H1 (cell line): Measurements from ENCODE around the gene MRM2. TPM values are rescaled to one million over a fixed set of nuclear protein-coding genes. Genes with fewer than 3 reads are reported as not detected.

Source experiments
- CTCF ChIA-PET: fragments of 300-600 bp; sonication (Branson Sonifier 250); formaldehyde crosslinking; loops from one replicate; lab custom pipeline; 2021; ENCODE audit not compliant: partially characterized antibody; lab: Charles Lee
- POLR2A ChIA-PET: fragments of 300-600 bp; sonication (Branson Sonifier 250); formaldehyde crosslinking; loops from one replicate; lab custom pipeline; 2021; ENCODE audit warnings: inconsistent platforms; ENCODE audit not compliant: partially characterized antibody; lab: Charles Lee
- DNase-seq, 2 experiments: peaks; one replicate each; pipeline versions ENCODE4 v3.0.0 to v3.0.0-alpha.2; 2010 to 2022; ENCODE audit warnings: low spot score in 2 of 2, low read depth in 1 of 2, mixed read lengths in 1 of 2
- FAIRE-seq: peaks from 2 replicates; lab custom pipeline; 2011; peaks lifted over from hg19 to GRCh38; lab: Jason Lieb, UNC
- H2AFZ ChIP-seq: 2 replicates; pipeline ENCODE4 v1.8.1; 2012; ENCODE audit warnings: low read length, inconsistent platforms
- H2AK5ac ChIP-seq: 2 replicates; pipeline ENCODE4 v1.6.1; 2013; ENCODE audit warnings: low read depth, low read length
- H2BK120ac ChIP-seq: replicated peaks from 2 replicates; pipeline ENCODE3; 2013; ENCODE audit warnings: low read depth, low read length, inconsistent platforms
- H2BK12ac ChIP-seq: 2 replicates; pipeline ENCODE4 v1.6.1; 2013; ENCODE audit warnings: low read depth, low read length
- H2BK15ac ChIP-seq: 2 replicates; pipeline ENCODE4 v1.6.1; 2013; ENCODE audit warnings: low read length
- H2BK20ac ChIP-seq: 2 replicates; pipeline ENCODE4 v1.6.1; 2013; ENCODE audit warnings: low read length
- H2BK5ac ChIP-seq: 2 replicates; pipeline ENCODE4 v1.6.1; 2013; ENCODE audit warnings: low read depth, low read length
- H3K14ac ChIP-seq: 2 replicates; pipeline ENCODE4 v1.6.1; 2013; ENCODE audit warnings: inconsistent platforms; ENCODE audit not compliant: insufficient read length
- H3K18ac ChIP-seq: 2 replicates; pipeline ENCODE4 v1.6.1; 2013; ENCODE audit warnings: low read length; ENCODE audit errors: extremely low read depth
- H3K23ac ChIP-seq: 2 replicates; pipeline ENCODE4 v1.6.1; 2013; ENCODE audit warnings: inconsistent platforms; ENCODE audit not compliant: insufficient read length
- H3K23me2 ChIP-seq: 2 replicates; pipeline ENCODE4 v1.6.1; 2013; ENCODE audit warnings: low read depth, low read length
- H3K27ac ChIP-seq: 2 replicates; pipeline ENCODE4 v1.6.1; 2011; ENCODE audit warnings: low read depth, low read length, inconsistent platforms
- H3K27me3 ChIP-seq, 4 experiments: replicated peaks in 1 of 4; 1 replicate in 1 of 4; 2 replicates in 3 of 4; pipeline versions ENCODE4 v1.6.1 to v1.8.1; 2011 to 2013; ENCODE audit warnings: low read length in 3 of 4, mild to moderate bottlenecking in 3 of 4, inconsistent platforms in 2 of 4, mixed read lengths in 2 of 4, moderate library complexity in 1 of 4; ENCODE audit not compliant: control insufficient read depth in 3 of 4, insufficient read depth in 3 of 4; ENCODE audit errors: extremely low read depth in 1 of 4
- H3K36me3 ChIP-seq, 4 experiments: 2 replicates each; pipeline versions ENCODE4 v1.6.1 to v1.8.1; 2011 to 2013; ENCODE audit warnings: mild to moderate bottlenecking in 4 of 4, low read length in 3 of 4, moderate library complexity in 2 of 4, control low read depth in 1 of 4, inconsistent platforms in 1 of 4; ENCODE audit not compliant: insufficient read depth in 4 of 4, control insufficient read depth in 2 of 4
- H3K4ac ChIP-seq: replicated peaks from 2 replicates; pipeline ENCODE3; 2013; ENCODE audit warnings: low read length, low read depth, mixed read lengths, inconsistent platforms; ENCODE audit not compliant: insufficient read length
- H3K4me1 ChIP-seq, 4 experiments: replicated peaks in 1 of 4; 1 replicate in 1 of 4; 2 replicates in 3 of 4; pipeline versions ENCODE4 v1.6.1 to v1.8.1; 2011 to 2013; ENCODE audit warnings: low read length in 3 of 4, inconsistent platforms in 2 of 4, mixed read lengths in 1 of 4; ENCODE audit not compliant: insufficient read depth in 4 of 4, control insufficient read depth in 3 of 4
- H3K4me2 ChIP-seq, 2 experiments: 2 replicates each; pipeline versions ENCODE4 v1.6.1 to v1.8.1; 2011 to 2013; ENCODE audit warnings: low read depth in 2 of 2, low read length in 2 of 2, control low read depth in 1 of 2, inconsistent platforms in 1 of 2, mild to moderate bottlenecking in 1 of 2; ENCODE audit not compliant: insufficient read depth in 1 of 2
- H3K4me3 ChIP-seq, 4 experiments: fragments of 200-600, 300-600 bp in 1 of 4; sonication (generic), shearing (Covaris generic), sonication (Bioruptor Twin) in 1 of 4; 2 replicates each; pipeline versions ENCODE4 v1.5.1 to v1.8.1; 2011 to 2016; ENCODE audit warnings: low read length in 4 of 4, low read depth in 3 of 4, control low read depth in 2 of 4, inconsistent platforms in 2 of 4, mild to moderate bottlenecking in 2 of 4, mixed read lengths in 1 of 4, moderate library complexity in 1 of 4; ENCODE audit not compliant: insufficient read depth in 2 of 4; ENCODE audit errors: extremely low read depth in 1 of 4
- H3K56ac ChIP-seq: replicated peaks from 2 replicates; pipeline ENCODE3; 2013; ENCODE audit warnings: low read depth, mild to moderate bottlenecking, mixed read lengths, low read length, inconsistent platforms; ENCODE audit not compliant: insufficient read length
- H3K79me1 ChIP-seq: 2 replicates; pipeline ENCODE4 v1.6.1; 2013; ENCODE audit warnings: low read depth, low read length, control low read depth
- H3K79me2 ChIP-seq, 2 experiments: 2 replicates each; pipeline versions ENCODE4 v1.6.1 to v1.8.1; 2012 to 2013; ENCODE audit warnings: low read length in 2 of 2, mild to moderate bottlenecking in 2 of 2, inconsistent platforms in 1 of 2; ENCODE audit not compliant: insufficient read depth in 2 of 2, control insufficient read depth in 1 of 2
- H3K9ac ChIP-seq, 4 experiments: replicated peaks in 1 of 4; 1 replicate in 1 of 4; 2 replicates in 3 of 4; pipeline versions ENCODE4 v1.6.1 to v1.8.1; 2011 to 2013; ENCODE audit warnings: low read depth in 3 of 4, low read length in 3 of 4, control low read depth in 2 of 4, mild to moderate bottlenecking in 2 of 4, moderate library complexity in 2 of 4, inconsistent platforms in 1 of 4; ENCODE audit errors: extremely low read depth in 1 of 4
- H3K9me3 ChIP-seq, 2 experiments: 2 replicates each; pipeline versions ENCODE4 v1.6.1 to v1.8.1; 2012 to 2013; ENCODE audit warnings: mild to moderate bottlenecking in 2 of 2, moderate library complexity in 2 of 2, control low read depth in 1 of 2, inconsistent platforms in 1 of 2, low read depth in 1 of 2, low read length in 1 of 2, mixed read lengths in 1 of 2; ENCODE audit not compliant: insufficient read depth in 2 of 2
- H4K20me1 ChIP-seq, 2 experiments: replicated peaks in 1 of 2; 2 replicates each; pipeline versions ENCODE3 to v1.8.1; 2011 to 2013; ENCODE audit warnings: inconsistent platforms in 2 of 2, low read length in 2 of 2, mild to moderate bottlenecking in 1 of 2; ENCODE audit not compliant: insufficient read depth in 2 of 2, control insufficient read depth in 1 of 2
- H4K5ac ChIP-seq: 2 replicates; pipeline ENCODE4 v1.6.1; 2013; ENCODE audit warnings: low read length, low read depth, mixed read lengths, inconsistent platforms; ENCODE audit not compliant: insufficient read length
- H4K8ac ChIP-seq: 2 replicates; pipeline ENCODE4 v1.8.0; 2013; ENCODE audit warnings: mild to moderate bottlenecking, moderate library complexity, low read length, inconsistent platforms; ENCODE audit not compliant: insufficient read depth; ENCODE audit errors: extremely low read depth
- H4K91ac ChIP-seq: replicated peaks from 2 replicates; pipeline ENCODE3; 2013; ENCODE audit warnings: low read length, mixed read lengths, inconsistent platforms; ENCODE audit not compliant: insufficient read length
- BCL11A ChIP-seq, 2 experiments: IDR thresholded peaks; one replicate each; pipeline ENCODE4 v1.6.1; 2011; ENCODE audit warnings: low read depth in 2 of 2, low read length in 2 of 2, mild to moderate bottlenecking in 2 of 2
- CBX5 ChIP-seq: fragments of 300-800, 300-1000 bp; sonication (generic); IDR thresholded peaks from 2 replicates; pipeline ENCODE4 v1.7.1; 2016; ENCODE audit warnings: antibody characterized with exemption, low read length, low read depth
- NANOG ChIP-seq: IDR thresholded peaks from 2 replicates; pipeline ENCODE4 v1.6.1; 2011; ENCODE audit warnings: low read length, low read depth, mild to moderate bottlenecking, inconsistent platforms; ENCODE audit not compliant: insufficient read depth, poor library complexity, severe bottlenecking
- RAD21 ChIP-seq, 2 experiments: IDR thresholded peaks in 1 of 2; conservative IDR thresholded peaks in 1 of 2; 2 replicates each; pipeline ENCODE4 v1.6.1; 2011; ENCODE audit warnings: low read depth in 2 of 2, low read length in 2 of 2, improper control_type of control experiment in 1 of 2, inconsistent platforms in 1 of 2, mild to moderate bottlenecking in 1 of 2, moderate library complexity in 1 of 2
- RNF2 ChIP-seq: fragments of 200-900, 300-1000 bp; sonication (generic); IDR thresholded peaks from 2 replicates; pipeline ENCODE4 v1.7.1; 2016; ENCODE audit warnings: borderline replicate concordance, low read depth, mild to moderate bottlenecking, antibody characterized with exemption, low read length; ENCODE audit not compliant: poor library complexity, severe bottlenecking; ENCODE audit errors: missing control alignments
- RXRA ChIP-seq: IDR thresholded peaks from 2 replicates; pipeline ENCODE4 v1.6.1; 2011; ENCODE audit warnings: low read depth, mild to moderate bottlenecking, low read length, moderate library complexity; ENCODE audit not compliant: insufficient read depth
- SRF ChIP-seq: IDR thresholded peaks from 2 replicates; pipeline ENCODE4 v1.6.1; 2011; ENCODE audit warnings: mild to moderate bottlenecking, low read depth, low read length, moderate library complexity
- WGBS, 2 experiments: shearing (Covaris generic) in 1 of 2; methylation state at CpG; one replicate each; pipeline versions ENCODE4 v1.1.6 to v1.1.7; 2013 to 2015; ENCODE audit warnings: low lambda C conversion rate in 2 of 2, mixed read lengths in 2 of 2, inconsistent platforms in 1 of 2, low coverage in 1 of 2, missing lambda C conversion rate in 1 of 2; ENCODE audit not compliant: insufficient replicate concordance in 2 of 2, insufficient coverage in 1 of 2, insufficient read length in 1 of 2; ENCODE audit errors: extremely low coverage in 1 of 2, missing lambda C conversion rate in 1 of 2; 5-methylcytosine and 5-hydroxymethylcytosine counted together
- polyA plus RNA-seq, 7 experiments: library from polyadenylated mRNA; depleted of rRNA in 3 of 7; stranded (reverse) in 5 of 7; unstranded in 2 of 7; fragments of >200 nt in 5 of 7; fragments of 200-250 nt in 2 of 7; gene quantifications; 1 replicate in 5 of 7; 2 replicates in 1 of 7; 4 replicates in 1 of 7; pipeline versions ENCODE4 v1.2.1 to v1.2.3, GENCODE V29; 2011 to 2013; ENCODE audit warnings: missing spikeins in 2 of 7, mixed read lengths in 2 of 7
- total RNA-seq: library from RNA; stranded (reverse); fragmentation: NEBNext Ultra II Directional; extraction: Animal tissue kit (Norgen Biotek cat#: 25700); gene quantifications from 2 replicates; pipeline ENCODE4 v1.2.1, GENCODE V29; 2021

Gene MRM2
- total and polyA plus RNA-seq, 2 of the 8 experiments (the other 6 are each of a cell fraction or from before 2014, with no cell fraction given), result 17.2 to 38.6 TPM

DNA sequence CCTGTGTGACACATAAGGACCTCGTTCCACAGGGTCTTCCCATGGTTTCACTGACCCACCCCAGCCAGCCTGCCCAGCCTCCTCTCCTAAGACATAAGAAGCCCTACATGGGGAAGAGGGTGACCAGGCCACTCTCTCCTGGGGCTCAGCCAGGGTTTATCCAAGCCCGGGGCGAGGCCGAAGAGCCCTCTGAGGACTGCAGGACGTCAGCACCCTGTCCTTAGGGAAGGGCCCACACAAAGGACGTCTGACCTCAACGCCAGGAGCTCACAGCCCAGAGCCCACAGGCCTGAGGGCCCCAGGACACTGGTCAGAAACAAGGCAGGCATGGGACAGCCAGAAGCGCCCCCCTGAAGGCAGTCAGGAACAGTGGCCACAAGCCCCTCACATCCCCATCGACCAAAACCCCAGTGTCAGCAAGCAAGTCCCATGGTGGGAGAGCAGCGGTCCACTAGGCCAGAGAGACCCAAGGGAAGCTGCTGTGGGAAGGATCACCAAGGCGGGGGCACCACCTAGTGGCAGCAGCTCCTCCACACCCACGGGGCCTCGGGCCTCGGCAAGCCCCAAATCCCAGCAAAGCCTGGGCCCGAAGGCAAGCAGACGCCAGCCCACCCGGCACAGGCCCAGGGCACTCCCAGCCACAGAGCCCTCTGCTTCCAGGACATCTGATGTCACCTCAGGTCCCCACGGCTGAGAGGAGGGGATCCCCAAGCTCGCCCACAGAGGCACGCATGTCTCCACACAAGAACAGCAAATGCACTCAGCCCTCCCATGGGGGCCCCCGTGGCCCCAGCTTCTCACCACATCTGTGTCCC lies 32.7 kb downstream of the MRM2 start:
- no peak overlapping the region for H2BK12ac ChIP-seq
- H3K56ac ChIP-seq, result no peak overlapping the region
- H3K79me1 ChIP-seq, result no peaks in the 10 kb centered on the region
- H2BK120ac ChIP-seq, result no peak overlapping the region
- peaks cover 0 to 3% of the 10 kb centered on the region in 2 experiments; a peak in 1 of 4 replicates for H3K79me2 ChIP-seq
- no peaks in the 10 kb centered on the region for H3K9me3 ChIP-seq
- POLR2A ChIA-PET, result interaction anchor here (0.6 to 1.0 kb wide), 2 partner anchors 24 to 110 kb away, joined by 3 to 4 read pairs; partner anchors contain the start of gene MAD1L1
- 76% methylated on average over 18 of the region's 21 CpGs; no CpG with 5 or more reads in 1 of the 2 experiments for WGBS, 2 experiments
- H3K23ac ChIP-seq, result no peak overlapping the region
- H3K4me2 ChIP-seq, result no peak overlapping the region
- no peak overlapping the region for H2BK15ac ChIP-seq
- H3K14ac ChIP-seq, result no peak overlapping the region
- H3K4ac ChIP-seq, result no peak overlapping the region
- H4K8ac ChIP-seq, result no peak overlapping the region; the same call in 1 of the 2 replicates
- no peak overlapping the region for H4K91ac ChIP-seq
- H4K20me1 ChIP-seq, result peaks cover 3 to 24% of the 10 kb centered on the region in 2 experiments
- no peak overlapping the region for H3K4me3 ChIP-seq
- H4K5ac ChIP-seq, result no peak overlapping the region
- H3K23me2 ChIP-seq, result no peaks in the 10 kb centered on the region
- no peak for FAIRE-seq
- CTCF ChIA-PET, result interaction anchor here (0.7 to 1.8 kb wide), 29 partner anchors 12 to 789 kb away, joined by 3 to 9 read pairs (median 3); partner anchors contain the start of genes MRM2 and NUDT1
- no peak overlapping the region for H3K18ac ChIP-seq
- H3K27ac ChIP-seq, result no peak overlapping the region
- H2BK20ac ChIP-seq, result no peak overlapping the region
- H2BK5ac ChIP-seq, result peak overlapping the region; percentile 61
- H3K36me3 ChIP-seq, result peaks cover 8 to 41% (median 26%) of the 10 kb centered on the region in 4 experiments; a peak in 6 of 8 replicates
- no peak overlapping the region for H2AFZ ChIP-seq
- peak; percentile 39 to 86 for DNase-seq
- H3K9ac ChIP-seq, result no peak overlapping the region
- no peaks in the 10 kb centered on the region for H3K27me3 ChIP-seq
- no peak overlapping the region for H2AK5ac ChIP-seq
- H3K4me1 ChIP-seq, result no peaks in the 10 kb centered on the region
- TF ChIP-seq SRF (no peak), RXRA (no peak), RAD21 (IDR thresholded peaks at IDR 0.05 in 1 of 2, conservative IDR thresholded peaks at IDR 0.05 in 1 of 2; ENCODE audit: low read depth in 2 of 2, low read length in 2 of 2) (peak; percentile 93 to 96), BCL11A (IDR thresholded peaks at IDR 0.05; ENCODE audit: low read depth in 2 of 2, low read length in 2 of 2) (no peak), NANOG (no peak), CBX5 (no peak), RNF2 (no peak)
